OCI-LY7 (cell line): ENCODE measurements around the gene ZSCAN4. TPM values are rescaled to one million over a fixed set of nuclear protein-coding genes. Genes with fewer than 3 reads are reported as not detected.

ENCODE experiments used
- BruUV-seq: library from RNA; stranded (reverse); fragments of 400-500 nt; replicated peaks from 2 replicates; lab custom pipeline; 2021; lab: Mats Ljungman, UMichigan
- CTCF ChIA-PET: fragments of 300-600 bp; sonication (Branson Sonifier 250); formaldehyde crosslinking; loops from one replicate; lab custom pipeline; 2022; ENCODE audit warnings: antibody characterized with exemption; ENCODE audit not compliant: unreplicated experiment; lab: Charles Lee
- POLR2A ChIA-PET: fragments of 300-600 bp; sonication (Branson Sonifier 250); formaldehyde crosslinking; loops from one replicate; lab custom pipeline; 2022; ENCODE audit warnings: antibody characterized with exemption; lab: Charles Lee
- DNase-seq: peaks from one replicate; pipeline ENCODE4 v3.0.0-alpha.2; 2015; ENCODE audit warnings: low spot score
- H2AFZ ChIP-seq: fragments of 200-600 bp; sonication (generic), shearing (Covaris generic); 2 replicates; pipeline ENCODE4 v1.6.1; 2014; ENCODE audit warnings: mild to moderate bottlenecking, antibody characterized with exemption, low read length, moderate library complexity
- H3K27ac ChIP-seq: fragments of 200-600 bp; sonication (generic); 2 replicates; pipeline ENCODE4 v1.5.1; 2014; ENCODE audit warnings: mixed run types, low read depth, mild to moderate bottlenecking, moderate library complexity, low read length, inconsistent platforms; ENCODE audit not compliant: poor library complexity, severe bottlenecking
- H3K36me3 ChIP-seq: fragments of 200-600 bp; sonication (generic); 2 replicates; pipeline ENCODE4 v1.6.1; 2014; ENCODE audit warnings: mild to moderate bottlenecking, antibody characterized with exemption, low read length, moderate library complexity, mixed read lengths; ENCODE audit not compliant: insufficient read depth
- H3K4me1 ChIP-seq: fragments of 200-600 bp; sonication (generic); 2 replicates; pipeline ENCODE4 v1.5.1; 2014; ENCODE audit warnings: mild to moderate bottlenecking, low read length; ENCODE audit not compliant: insufficient read depth, poor library complexity, severe bottlenecking
- H3K4me2 ChIP-seq: fragments of 200-600 bp; sonication (generic); 2 replicates; pipeline ENCODE4 v1.6.1; 2014; ENCODE audit warnings: mild to moderate bottlenecking, low read length
- H3K4me3 ChIP-seq: fragments of 200-600 bp; sonication (generic); 2 replicates; pipeline ENCODE4 v1.5.1; 2014; ENCODE audit warnings: mild to moderate bottlenecking, low read depth, low read length; ENCODE audit not compliant: poor library complexity, severe bottlenecking
- H3K79me2 ChIP-seq: fragments of 200-600 bp; sonication (generic); 2 replicates; pipeline ENCODE4 v1.6.1; 2016; ENCODE audit warnings: low read depth, mild to moderate bottlenecking, low read length, moderate library complexity, mixed read lengths; ENCODE audit not compliant: insufficient read depth
- H3K9me2 ChIP-seq: fragments of 200-600 bp; sonication (generic); 2 replicates; pipeline ENCODE4 v1.6.1; 2016; ENCODE audit warnings: mild to moderate bottlenecking, low read length, mixed read lengths; ENCODE audit not compliant: insufficient read depth
- H3K9me3 ChIP-seq: fragments of 200-600 bp; sonication (generic); 2 replicates; pipeline ENCODE4 v1.6.1; 2014; ENCODE audit warnings: mild to moderate bottlenecking, mixed run types, low read length, mixed read lengths
- H4K20me1 ChIP-seq: fragments of 200-600 bp; sonication (generic); 2 replicates; pipeline ENCODE4 v1.6.1; 2014; ENCODE audit warnings: mild to moderate bottlenecking, antibody characterized with exemption, low read length, moderate library complexity, mixed read lengths; ENCODE audit not compliant: insufficient read depth
- CTCF ChIP-seq: fragments of 200-600 bp; sonication (generic); conservative IDR thresholded peaks from 2 replicates; pipeline ENCODE4 v1.5.1; 2014; ENCODE audit warnings: mild to moderate bottlenecking, antibody characterized with exemption, low read length, moderate library complexity, mixed read lengths
- EZH2phosphoT487 ChIP-seq: fragments of 200-600 bp; sonication (generic); IDR thresholded peaks from 2 replicates; pipeline ENCODE4 v1.6.1; 2018; ENCODE audit warnings: low read depth, borderline replicate concordance, mild to moderate bottlenecking, mixed run types, antibody characterized with exemption, low read length, moderate library complexity, mixed read lengths
- intact Hi-C: fragments of 100-400 bp; cut with micrococcal nuclease; formaldehyde crosslinking; loops from one replicate; pipeline ENCODE4 v1.10.0; 2022; ENCODE audit not compliant: unreplicated experiment
- total RNA-seq, 2 experiments: library from RNA; depleted of rRNA in 1 of 2; stranded (reverse); fragments of >200 nt in 1 of 2; shearing (Covaris generic) in 1 of 2; gene quantifications; 2 replicates each; pipeline ENCODE4 v1.2.3, GENCODE V29; 2014 to 2022

Gene ZSCAN4
- total RNA-seq, 2 experiments from 2014 or later, result not detected

- CTCF ChIA-PET, result no interaction called here
- H3K4me3 ChIP-seq, result no peak overlapping the region
- no TSS peak for BruUV-seq
Observed at GRCh38 chr19:57686727-57687126, 18.0 kb downstream of the ZSCAN4 start.

DNA sequence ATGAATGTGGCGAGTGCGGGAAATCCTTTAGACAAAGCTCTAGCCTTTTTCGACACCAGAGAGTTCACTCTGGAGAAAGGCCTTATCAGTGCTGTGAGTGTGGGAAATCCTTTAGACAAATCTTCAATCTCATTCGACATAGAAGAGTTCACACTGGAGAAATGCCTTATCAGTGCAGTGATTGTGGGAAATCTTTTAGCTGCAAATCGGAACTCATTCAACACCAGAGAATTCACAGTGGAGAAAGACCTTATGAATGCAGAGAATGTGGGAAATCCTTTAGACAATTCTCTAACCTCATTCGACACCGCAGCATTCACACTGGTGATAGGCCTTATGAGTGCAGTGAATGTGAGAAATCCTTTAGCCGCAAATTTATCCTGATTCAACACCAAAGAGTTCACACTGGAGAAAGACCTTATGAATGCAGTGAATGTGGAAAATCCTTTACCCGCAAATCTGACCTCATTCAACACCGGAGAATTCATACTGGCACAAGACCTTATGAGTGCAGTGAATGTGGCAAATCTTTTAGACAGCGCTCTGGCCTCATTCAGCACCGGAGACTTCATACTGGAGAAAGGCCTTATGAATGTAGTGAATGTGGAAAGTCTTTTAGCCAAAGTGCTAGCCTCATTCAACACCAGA is 18.8 kb downstream of the ZSCAN4 start:
- TF ChIP-seq CTCF, result no peak
- TF ChIP-seq EZH2phosphoT487, result no peak
- Histone ChIP-seq H3K4me2 (no peak overlapping the region), H3K27ac (no peak overlapping the region), H4K20me1 (peaks cover 4% of the 10 kb centered on the region; the same call in 1 of the 2 replicates), H3K36me3 (peaks cover 93% of the 10 kb centered on the region), H2AFZ (no peak overlapping the region), H3K79me2 (peaks cover 67% of the 10 kb centered on the region), H3K9me3 (peaks cover 60% of the 10 kb centered on the region), H3K4me1 (peaks cover 14% of the 10 kb centered on the region), H3K4me3 (no peak overlapping the region), H3K9me2 (no peaks in the 10 kb centered on the region)
- POLR2A ChIA-PET, result no interaction called here
- CTCF ChIA-PET, result no interaction called here
- TSS peak; percentile 3 for BruUV-seq
- intact Hi-C loops, result no loop called here
- no peak for DNase-seq

More at GRCh38 chr19:57686727-57687126, 18.0 kb downstream of the ZSCAN4 start:
- H3K4me2 ChIP-seq, result no peak overlapping the region
- intact Hi-C loops, result no loop called here
- H2AFZ ChIP-seq, result no peak overlapping the region
- H3K9me3 ChIP-seq, result peaks cover 60% of the 10 kb centered on the region
- POLR2A ChIA-PET, result no interaction called here
- no peak overlapping the region for H3K27ac ChIP-seq
- no peak for TF ChIP-seq CTCF
- TF ChIP-seq EZH2phosphoT487, result no peak
- H3K9me2 ChIP-seq, result no peaks in the 10 kb centered on the region
- H4K20me1 ChIP-seq, result peaks cover 4% of the 10 kb centered on the region; the same call in 1 of the 2 replicates
- peaks cover 15% of the 10 kb centered on the region for H3K4me1 ChIP-seq
- peaks cover 88% of the 10 kb centered on the region for H3K36me3 ChIP-seq
- peaks cover 72% of the 10 kb centered on the region for H3K79me2 ChIP-seq
- DNase-seq, result no peak

- Histone ChIP-seq H3K4me3 (no peak overlapping the region), H3K4me2 (no peak overlapping the region), H3K36me3 (peaks cover 94% of the 10 kb centered on the region), H2AFZ (no peak overlapping the region), H3K79me2 (peaks cover 60% of the 10 kb centered on the region), H3K9me2 (no peaks in the 10 kb centered on the region), H4K20me1 (no peaks in the 10 kb centered on the region), H3K4me1 (peaks cover 7% of the 10 kb centered on the region), H3K9me3 (peaks cover 60% of the 10 kb centered on the region), H3K27ac (no peak overlapping the region)
- TF ChIP-seq CTCF (no peak), EZH2phosphoT487 (no peak)
- ChIA-PET CTCF (no interaction called here), POLR2A (no interaction called here)
- DNase-seq, result no peak
- BruUV-seq, result no TSS peak
- intact Hi-C loops, result no loop called here
Observed at GRCh38 chr19:57688011-57688763, 19.5 kb downstream of the ZSCAN4 start.
